HT-29 (cell line): ENCODE measurements around the gene P2RX2. TPM values are rescaled to one million over a fixed set of nuclear protein-coding genes. Genes with fewer than 3 reads are reported as not detected.

Experiments used
- DNase-seq: peaks from one replicate; pipeline ENCODE4 v3.0.0-alpha.2; 2015; ENCODE audit warnings: low spot score
- small RNA-seq: library from RNA; depleted of rRNA; stranded (forward); fragments of <200 nt; gene quantifications from one replicate; pipeline ENCODE3, GENCODE V24; 2014
- total RNA-seq: library from RNA; depleted of rRNA; stranded (reverse); fragments of >200 nt; shearing (Covaris generic); gene quantifications from 2 replicates; pipeline ENCODE4 v1.2.3, GENCODE V29; 2014; rRNA removed

The P2RX2 gene
- total RNA-seq, 1 experiment from 2014 or later = not detected

GRCh38 chr12:132660052-132660451, 41.5 kb downstream of the P2RX2 start:
- DNase-seq = no peak

DNA sequence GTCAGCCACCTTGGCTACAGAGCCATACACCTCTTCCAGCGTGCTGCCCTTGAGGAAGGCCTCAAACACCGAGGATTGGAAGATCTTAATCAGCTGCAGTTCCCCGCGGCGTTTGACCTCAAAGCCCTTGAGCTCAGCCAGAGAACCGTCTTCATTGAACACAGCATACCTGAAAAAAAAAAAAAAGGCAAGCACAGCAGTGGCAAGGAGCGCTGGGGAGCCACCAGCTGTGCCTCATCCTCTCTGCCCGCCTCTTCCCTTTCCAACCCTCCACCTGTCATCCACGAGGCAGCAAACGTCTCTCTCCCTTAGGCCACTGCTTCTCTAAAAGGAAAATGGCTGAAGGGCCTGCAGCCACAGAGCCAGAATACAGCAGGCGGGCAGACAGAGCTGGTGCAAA, 42.4 kb downstream of the P2RX2 start:
- no peak for DNase-seq

DNA sequence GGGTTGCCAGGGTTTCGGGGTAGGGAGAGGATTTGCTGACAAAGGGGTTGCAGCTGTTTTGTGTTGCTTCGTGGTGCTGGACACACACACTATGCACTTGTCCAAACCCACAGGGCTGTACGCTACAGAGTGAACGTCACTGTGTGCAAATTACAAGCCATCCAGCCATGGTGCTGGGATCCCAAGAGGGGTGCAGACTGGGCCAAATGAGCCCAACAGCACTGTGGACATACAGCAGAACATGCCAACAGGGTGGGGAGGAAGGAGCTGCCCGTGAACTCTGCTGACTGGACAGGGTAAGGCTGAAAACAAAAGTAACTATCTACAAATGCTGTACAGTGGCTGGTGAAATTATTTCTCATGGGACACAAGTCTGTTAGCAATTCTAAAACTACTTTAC, 43.4 kb downstream of the P2RX2 start:
- DNase-seq = no peak

DNA sequence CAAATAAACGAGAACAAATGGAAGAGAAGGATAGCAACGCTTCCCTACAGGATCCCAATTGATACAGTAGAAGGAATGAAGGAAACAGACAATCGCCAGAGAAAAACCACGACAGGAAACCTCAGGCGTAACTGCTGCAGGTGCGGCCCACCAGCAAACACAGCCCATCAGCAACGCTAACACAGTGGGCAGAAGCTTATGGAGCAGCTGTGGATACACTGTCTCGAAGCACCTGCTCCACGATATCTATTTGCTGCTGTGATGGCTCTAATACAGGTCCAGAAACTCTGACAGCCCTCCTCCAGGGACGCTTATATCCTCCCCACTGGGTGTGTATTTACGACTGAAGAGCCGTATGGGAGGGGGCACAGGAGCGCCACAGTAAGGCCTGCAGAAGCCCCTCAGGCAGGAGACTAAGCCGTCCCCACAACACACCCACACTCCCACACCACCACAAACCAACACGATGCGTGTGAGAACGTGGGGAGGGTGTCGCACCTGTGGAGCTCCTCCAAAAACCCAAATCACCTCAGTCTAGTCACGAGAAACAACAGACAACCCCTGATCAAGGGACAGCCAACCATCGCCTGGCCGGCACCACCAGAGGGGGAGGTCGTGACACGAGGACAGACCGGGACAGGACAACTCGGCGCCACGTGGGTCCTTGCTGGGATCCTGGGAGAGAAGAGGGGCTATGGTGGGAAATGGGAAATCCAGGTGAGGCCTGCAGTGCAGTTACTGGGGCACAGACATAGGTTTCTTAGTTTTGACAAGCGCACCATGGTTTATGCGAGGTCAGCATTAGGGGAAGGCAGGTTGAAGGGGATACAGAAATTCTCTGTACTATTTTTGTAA, 44.6 kb downstream of the P2RX2 start:
- no peak for DNase-seq

- no peak for DNase-seq
Measured at GRCh38 chr12:132664206-132665148, 45.9 kb downstream of the P2RX2 start.

DNA sequence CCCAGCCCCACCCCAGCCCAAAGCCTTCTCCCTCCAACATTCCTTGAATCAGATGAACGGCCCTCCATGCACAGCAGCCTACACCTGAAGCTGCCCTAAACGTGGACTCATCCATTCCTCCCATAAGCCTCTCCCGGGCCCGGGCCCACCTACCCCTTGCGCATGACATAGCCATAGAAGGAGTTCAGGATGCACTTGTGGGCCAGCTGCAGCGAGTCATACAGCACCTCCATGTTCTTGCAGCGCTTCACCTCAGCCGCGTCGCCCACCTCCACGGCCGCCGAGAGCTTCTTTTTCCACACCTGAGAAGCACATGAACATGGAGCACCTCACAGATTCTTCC, 46.5 kb downstream of the P2RX2 start:
- no peak for DNase-seq

DNA sequence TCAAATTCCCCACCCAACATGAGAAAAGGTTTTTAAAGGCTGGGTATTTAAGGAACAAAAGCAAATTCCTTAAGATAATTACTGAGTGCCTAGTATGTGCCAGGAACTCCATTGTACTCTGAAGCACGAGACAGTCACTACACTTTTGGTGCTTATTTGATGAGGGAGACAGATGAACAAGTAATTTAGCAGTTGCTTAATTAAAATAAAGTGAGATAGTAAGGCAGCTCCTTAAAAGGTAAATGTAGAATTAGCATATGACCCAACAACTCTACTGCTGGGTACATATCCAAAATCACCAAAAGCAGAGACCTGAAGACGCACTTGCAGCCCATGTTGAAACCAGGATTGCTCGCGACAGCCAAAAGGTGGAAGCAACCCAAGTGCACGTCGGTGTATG, 47.2 kb downstream of the P2RX2 start:
- no peak for DNase-seq

- no peak for DNase-seq
Measured at GRCh38 chr12:132668191-132669088, 49.9 kb downstream of the P2RX2 start.

DNA sequence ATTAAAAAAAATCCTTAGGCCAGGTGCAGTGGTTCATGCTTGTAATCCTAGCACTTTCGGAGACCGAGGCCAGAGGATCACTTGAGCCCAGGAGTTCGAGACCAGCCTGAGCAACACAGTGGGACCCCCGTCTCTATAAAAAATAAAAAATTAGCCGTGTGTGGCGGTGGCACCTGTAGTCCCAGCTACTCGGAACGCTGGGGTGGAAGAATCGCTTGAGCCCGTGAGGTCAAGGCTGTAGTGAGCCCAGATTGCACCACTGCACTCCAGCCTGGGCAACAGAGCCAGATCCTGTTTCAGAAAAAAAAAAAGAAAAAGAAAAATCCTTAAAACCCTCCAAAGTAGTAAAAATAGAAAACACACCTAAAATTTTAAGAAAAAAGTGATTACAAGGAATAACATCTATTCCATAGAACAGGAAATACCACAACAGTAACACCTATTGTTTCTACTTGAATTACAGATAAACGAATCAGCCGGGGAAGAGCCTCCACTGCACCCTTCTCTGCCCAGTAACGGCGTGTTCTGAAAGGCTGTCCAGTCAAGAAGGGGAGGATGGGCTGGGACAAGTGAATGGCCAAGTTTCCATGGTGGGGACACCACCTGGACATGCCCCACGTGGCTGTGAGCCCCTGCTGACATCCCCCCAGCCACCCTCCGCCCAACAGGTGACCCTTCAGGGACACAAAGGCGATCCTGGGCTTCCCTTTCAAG, 50.7 kb downstream of the P2RX2 start:
- no peak for DNase-seq

Small RNAs within 50 kb of the gene (small RNA-seq; reads per million reads assigned to genes)
- not detected for gene MIR6763

Other genes starting within 250 kb of the P2RX2 start
- gene FBRSL1, start 128.6 kb upstream of the P2RX2 start, total RNA-seq = 51.3 and 56.0 TPM in 2 replicates
- not detected in 2 replicates for gene LRCOL1, start 8.2 kb upstream of the P2RX2 start, total RNA-seq
- gene POLE, start 68.6 kb downstream of the P2RX2 start, total RNA-seq = 86.0 and 104 TPM in 2 replicates
- gene PXMP2, start 68.8 kb downstream of the P2RX2 start, total RNA-seq = 92.5 and 102 TPM in 2 replicates
- gene PGAM5, start 92.1 kb downstream of the P2RX2 start, total RNA-seq = 183 and 191 TPM in 2 replicates
- gene ANKLE2, start 143.1 kb downstream of the P2RX2 start, total RNA-seq = 57.4 and 67.6 TPM in 2 replicates
- 74.3 and 81.6 TPM in 2 replicates for gene GOLGA3, start 210.1 kb downstream of the P2RX2 start, total RNA-seq